A549 treated with CpdA at 1 μM for 4 hours (cell line): ENCODE results near the gene PTGFRN. TPM values are rescaled to one million over a fixed set of nuclear protein-coding genes. Genes with fewer than 3 reads are reported as not detected.

Source experiments
- total RNA-seq: library from RNA; stranded (reverse); fragments of 200-300 nt; extraction: Qiagen RNA extraction; gene quantifications from 5 replicates; pipeline ENCODE4 v1.2.3, GENCODE V29; 2022; ENCODE audit warnings: low read depth

Gene PTGFRN
- total RNA-seq, result 14.6 to 17.5 TPM (median 16.2 TPM) in 5 replicates

DNA sequence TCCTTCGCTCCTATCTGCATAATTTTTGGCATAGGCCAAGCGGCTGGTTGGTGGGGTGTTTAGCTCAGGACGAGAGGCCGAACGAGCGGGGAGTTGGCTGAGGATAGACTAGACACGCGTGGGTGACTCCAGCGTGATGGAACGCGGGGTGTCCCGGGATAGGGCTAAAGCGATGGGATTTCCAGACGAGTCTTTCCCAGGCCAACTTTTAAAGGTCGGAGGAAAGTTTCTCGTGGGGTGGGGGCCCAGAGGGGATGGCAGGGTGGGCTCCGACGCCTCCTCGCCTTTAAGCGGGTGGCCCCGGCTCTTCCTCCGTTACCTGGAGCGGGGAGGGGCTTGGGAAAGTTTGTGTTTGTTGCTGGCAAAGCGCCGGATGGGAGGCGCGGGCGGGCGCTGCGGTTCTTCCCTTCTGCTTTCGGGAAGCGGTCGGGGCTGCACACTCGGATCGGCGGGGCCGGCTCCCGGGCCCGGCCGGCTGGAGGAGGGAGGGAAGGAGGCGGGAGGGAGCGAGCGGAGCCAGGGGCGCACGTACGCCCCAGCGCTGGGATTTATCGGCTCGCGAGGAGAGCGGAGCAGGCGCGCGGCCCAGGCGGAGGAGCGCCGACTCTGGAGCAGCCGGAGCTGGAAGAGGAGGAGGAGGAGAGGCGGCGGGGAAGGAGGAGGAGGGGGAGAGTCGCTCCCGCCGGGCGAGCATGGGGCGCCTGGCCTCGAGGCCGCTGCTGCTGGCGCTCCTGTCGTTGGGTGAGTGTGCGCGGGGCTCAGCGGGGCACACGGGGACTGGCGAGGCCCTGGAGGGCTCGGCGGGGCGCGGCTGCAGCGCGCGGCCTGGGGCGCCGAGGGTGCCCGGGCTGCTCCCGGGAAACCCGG lies at the start of gene PTGFRN:
PTGFRN (plus strand) TSS at position 405 of the 867 bp plus-strand sequence; CDS start at position 693, 288 bp downstream.

DNA sequence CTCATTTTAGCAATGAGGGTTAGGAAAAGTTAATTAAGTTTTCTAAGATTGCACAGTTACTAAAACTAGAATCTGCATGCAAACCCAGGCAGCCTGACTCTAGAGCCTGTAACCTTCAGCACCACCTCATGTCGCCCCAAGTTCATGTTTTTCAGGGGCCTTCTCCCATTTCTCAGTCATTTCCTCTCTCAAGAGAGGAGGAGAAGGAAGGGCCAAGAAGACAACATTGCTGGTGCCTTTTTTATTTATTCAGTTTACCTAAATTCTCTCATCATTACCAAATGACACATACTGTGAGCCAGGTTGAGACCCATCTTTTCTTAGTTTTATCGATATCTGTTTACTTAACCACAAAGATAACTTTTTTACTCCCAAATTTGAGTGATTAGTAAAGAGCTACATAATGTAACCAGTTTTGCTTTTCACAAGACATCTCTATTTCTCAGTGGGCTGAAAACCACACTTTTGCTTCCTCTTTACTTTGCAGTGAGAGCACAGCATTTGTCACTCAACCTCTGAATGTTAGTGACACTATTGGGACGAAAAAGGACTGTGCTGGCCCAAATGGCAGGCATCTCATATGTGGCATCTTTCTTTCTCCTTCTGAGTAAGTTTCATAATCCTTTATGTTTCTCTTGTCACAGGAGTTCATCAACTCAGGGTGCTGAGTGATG lies 91.7 kb downstream of the PTGFRN start, which contains the start of gene CD101:
CD101 (plus strand) TSS at position 507 of the 674 bp plus-strand sequence; CDS start at position 565, 58 bp downstream.

Other genes starting within 250 kb of the PTGFRN start
- 17.9 to 23.4 TPM (median 21.2 TPM) in 5 replicates for gene IGSF3, start 242.2 kb upstream of the PTGFRN start, total RNA-seq
- gene CD2, start 155.5 kb upstream of the PTGFRN start, total RNA-seq, result not detected in 5 replicates
- 0.19 to 0.60 TPM (median 0.36 TPM) in 5 replicates for gene CD101, start 91.8 kb downstream of the PTGFRN start, total RNA-seq
- gene TTF2, start 150.4 kb downstream of the PTGFRN start, total RNA-seq, result 18.2 to 23.5 TPM (median 21.8 TPM) in 5 replicates
- gene TRIM45, start 211.8 kb downstream of the PTGFRN start, total RNA-seq, result 0.97 to 1.7 TPM (median 1.3 TPM) in 5 replicates